Stimulated activated naive CD8-positive, alpha-beta T cell treated with anti-CD3 and anti-CD28 coated beads, Interleukin-15, Interleukin-2, amounts not matched to agents 100 ng/mL and 50 ng/mL, for 24 hours (primary cell): ENCODE measurements around the gene DPH1.
"Not testable (repeated sequence)": the region's sequence is repeated elsewhere in the genome, so short reads cannot be mapped to it uniquely, and the experiment has no call there.

Experiments
- H3K27ac Mint-ChIP-seq: one replicate; pipeline ENCODE4 v1.8.0; 2021; ENCODE audit warnings: mild to moderate bottlenecking, mixed read lengths
- H3K27me3 Mint-ChIP-seq: one replicate; pipeline ENCODE4 v1.8.0; 2021; ENCODE audit warnings: mixed read lengths
- H3K36me3 Mint-ChIP-seq: one replicate; pipeline ENCODE4 v1.8.0; 2021; ENCODE audit warnings: low read depth, mixed read lengths
- H3K4me1 Mint-ChIP-seq: one replicate; pipeline ENCODE4 v1.8.0; 2021; ENCODE audit warnings: low read depth, mixed read lengths
- H3K4me3 Mint-ChIP-seq: one replicate; pipeline ENCODE4 v1.8.0; 2021; ENCODE audit warnings: mild to moderate bottlenecking, mixed read lengths
- H3K9me3 Mint-ChIP-seq: one replicate; pipeline ENCODE4 v1.8.0; 2021; ENCODE audit warnings: mixed read lengths

The DPH1 gene

DNA sequence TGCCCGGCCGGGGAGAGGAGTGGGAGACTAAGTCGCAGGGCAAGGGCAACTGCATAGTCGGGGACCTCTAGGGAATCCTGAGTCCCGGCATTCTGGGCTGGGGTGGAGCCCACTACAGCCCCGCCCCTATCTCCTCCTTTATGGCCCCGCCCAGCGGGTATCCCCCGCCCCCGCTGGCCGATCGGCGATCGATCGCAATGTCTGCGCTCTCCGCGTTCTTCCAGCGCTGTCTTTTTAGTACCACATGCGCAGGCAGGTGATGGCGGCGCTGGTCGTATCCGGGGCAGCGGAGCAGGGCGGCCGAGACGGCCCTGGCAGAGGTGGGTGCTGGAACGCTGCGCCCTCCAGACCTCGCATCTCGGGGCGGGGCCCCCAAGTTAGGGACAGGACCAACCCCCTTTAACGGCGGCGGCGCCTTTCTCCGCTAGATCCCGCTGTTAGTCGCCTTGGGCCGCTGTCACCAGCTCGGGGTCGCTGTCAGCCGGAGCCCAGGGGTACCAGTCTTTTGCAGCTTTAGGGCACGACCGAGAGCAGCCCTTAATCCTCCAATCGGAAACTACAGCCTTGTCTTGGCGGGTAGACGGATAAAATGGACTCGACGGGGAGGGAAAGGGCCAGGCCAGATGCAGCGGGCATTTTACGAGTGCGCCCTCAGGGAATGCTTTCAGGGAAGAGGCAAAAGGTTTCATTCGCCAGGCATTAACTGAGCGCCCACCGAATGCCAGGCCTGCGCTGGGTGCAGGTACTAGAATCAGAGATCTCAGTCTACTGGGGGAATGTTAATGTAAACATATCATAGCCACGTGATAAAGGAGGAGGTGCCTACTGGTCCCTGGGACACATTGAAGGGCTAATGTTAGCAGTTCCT is at the start of gene DPH1:
Gene DPH1, plus strand, starts transcription at position 243 of the 868 bp plus-strand sequence. Its CDS starts 17 bp downstream, at position 260.
- Mint-ChIP-seq H3K27me3 (peaks cover 27% of the 10 kb centered on the region), H3K4me1 (peaks cover 34% of the 10 kb centered on the region), H3K9me3 (no peaks in the 10 kb centered on the region), H3K36me3 (no peaks in the 10 kb centered on the region), H3K4me3 (peak within 1 kb of the TSS; percentile 94), H3K27ac (peak within 1 kb of the TSS; percentile 74)

DNA sequence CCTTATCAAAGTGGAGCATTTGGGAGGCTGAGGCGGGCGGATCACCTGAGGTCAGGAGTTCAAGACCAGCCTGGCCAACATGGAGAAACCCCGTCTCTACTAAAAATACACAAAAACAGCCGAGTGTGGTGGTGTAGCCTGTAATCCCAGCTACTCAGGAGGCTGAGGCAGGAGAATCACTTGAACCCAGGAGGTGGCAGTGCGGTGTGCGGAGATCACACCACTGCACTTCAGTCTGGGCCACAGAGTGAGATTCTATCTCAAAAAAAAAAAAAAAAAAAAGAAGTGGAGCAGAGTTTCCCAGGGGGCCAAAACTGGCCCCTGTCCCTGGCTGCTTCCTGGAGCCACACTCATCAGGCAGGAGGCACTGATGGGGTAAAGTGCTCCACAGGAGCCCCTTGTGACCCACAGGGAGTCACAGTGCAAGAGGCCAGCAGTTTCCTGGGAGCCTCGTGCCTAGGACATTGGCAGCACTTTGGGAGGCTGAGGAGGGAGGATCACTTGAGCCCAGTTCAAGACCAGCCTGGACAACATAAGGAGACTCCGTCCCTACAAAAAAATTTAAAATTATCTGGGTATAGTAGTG is 49.2 kb upstream of the DPH1 start:
- H3K9me3 Mint-ChIP-seq, result no peaks in the 10 kb centered on the region
- peaks cover 10% of the 10 kb centered on the region for H3K27me3 Mint-ChIP-seq
- peaks cover 13% of the 10 kb centered on the region for H3K4me1 Mint-ChIP-seq
- H3K4me3 Mint-ChIP-seq, result no peak overlapping the region
- no peak overlapping the region for H3K27ac Mint-ChIP-seq
- H3K36me3 Mint-ChIP-seq, result no peaks in the 10 kb centered on the region

DNA sequence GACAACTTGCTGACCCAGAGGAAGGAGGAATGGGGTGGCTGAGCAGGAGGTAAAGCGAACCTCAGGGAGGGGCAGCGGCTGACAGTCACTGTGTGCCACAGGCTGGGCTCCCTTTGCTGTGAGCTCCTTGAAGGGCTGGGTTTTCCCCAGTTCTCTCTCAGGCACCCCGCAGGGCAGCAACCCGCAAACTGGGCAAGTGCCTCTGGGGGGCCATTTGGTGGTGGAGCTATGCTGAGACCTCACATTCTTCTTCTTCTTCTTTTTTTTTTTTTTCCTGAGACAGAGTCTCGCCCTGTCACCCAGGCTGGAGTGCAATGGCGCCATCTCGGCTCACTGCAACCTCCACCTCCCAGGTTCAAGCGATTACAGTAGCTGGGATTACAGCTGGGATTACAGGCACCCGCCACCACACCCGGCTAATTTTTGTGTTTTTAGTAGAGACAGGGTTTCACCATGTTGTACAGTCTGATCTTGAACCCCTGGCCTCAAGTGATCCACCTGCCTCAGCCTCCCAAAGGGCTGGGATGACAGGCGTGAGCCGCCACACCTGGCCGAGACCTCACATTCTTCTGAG is 47.1 kb upstream of the DPH1 start:
- not testable (repeated sequence) for H3K27ac Mint-ChIP-seq, H3K36me3 Mint-ChIP-seq, H3K4me1 Mint-ChIP-seq, H3K9me3 Mint-ChIP-seq, H3K4me3 Mint-ChIP-seq, H3K27me3 Mint-ChIP-seq

DNA sequence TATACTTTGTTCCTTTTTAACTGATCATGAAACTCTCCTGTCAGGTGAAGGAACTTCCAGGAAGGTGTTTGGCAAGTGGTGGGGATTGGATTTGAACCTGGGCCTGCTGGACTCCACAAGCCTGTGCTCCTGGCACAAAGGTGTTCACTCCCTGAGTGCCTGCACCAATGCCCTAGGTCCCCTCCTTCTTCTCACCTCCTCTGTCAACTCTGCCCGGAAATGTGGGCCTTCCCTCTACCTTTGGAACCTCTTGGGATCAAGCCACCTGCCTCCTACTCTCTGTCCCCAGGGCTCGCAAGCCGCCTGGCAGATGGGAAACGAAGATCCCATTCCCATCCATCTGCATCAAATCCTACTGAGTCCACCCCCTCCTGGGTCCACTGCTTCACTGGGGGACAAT is 44.9 kb upstream of the DPH1 start:
- Mint-ChIP-seq H3K27me3 (no peaks in the 10 kb centered on the region), H3K4me1 (no peaks in the 10 kb centered on the region), H3K36me3 (no peaks in the 10 kb centered on the region), H3K27ac (no peak overlapping the region), H3K4me3 (no peak overlapping the region), H3K9me3 (no peaks in the 10 kb centered on the region)

DNA sequence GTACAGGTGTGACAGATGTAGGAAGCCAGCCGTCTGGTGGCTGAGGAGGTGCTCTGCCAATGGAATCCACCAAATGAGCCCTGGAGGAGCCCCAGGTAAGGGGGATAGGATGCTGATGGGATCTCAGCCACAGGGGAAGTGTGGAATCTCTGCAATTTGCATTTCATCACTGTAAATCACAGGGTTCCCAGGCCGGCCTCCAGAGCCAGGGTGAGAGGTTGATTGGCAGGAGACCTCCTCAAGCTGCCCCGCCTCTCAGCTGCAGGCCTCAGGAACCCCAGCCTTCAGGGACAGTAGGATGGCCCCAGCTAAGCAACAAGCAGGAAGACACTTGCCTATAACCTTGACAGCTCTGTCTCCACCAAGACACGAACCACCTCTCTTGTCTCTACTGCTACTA is 44.3 kb upstream of the DPH1 start:
- Mint-ChIP-seq H3K27me3 (no peaks in the 10 kb centered on the region), H3K36me3 (no peaks in the 10 kb centered on the region), H3K27ac (no peak overlapping the region), H3K9me3 (no peaks in the 10 kb centered on the region), H3K4me3 (no peak overlapping the region), H3K4me1 (no peaks in the 10 kb centered on the region)

DNA sequence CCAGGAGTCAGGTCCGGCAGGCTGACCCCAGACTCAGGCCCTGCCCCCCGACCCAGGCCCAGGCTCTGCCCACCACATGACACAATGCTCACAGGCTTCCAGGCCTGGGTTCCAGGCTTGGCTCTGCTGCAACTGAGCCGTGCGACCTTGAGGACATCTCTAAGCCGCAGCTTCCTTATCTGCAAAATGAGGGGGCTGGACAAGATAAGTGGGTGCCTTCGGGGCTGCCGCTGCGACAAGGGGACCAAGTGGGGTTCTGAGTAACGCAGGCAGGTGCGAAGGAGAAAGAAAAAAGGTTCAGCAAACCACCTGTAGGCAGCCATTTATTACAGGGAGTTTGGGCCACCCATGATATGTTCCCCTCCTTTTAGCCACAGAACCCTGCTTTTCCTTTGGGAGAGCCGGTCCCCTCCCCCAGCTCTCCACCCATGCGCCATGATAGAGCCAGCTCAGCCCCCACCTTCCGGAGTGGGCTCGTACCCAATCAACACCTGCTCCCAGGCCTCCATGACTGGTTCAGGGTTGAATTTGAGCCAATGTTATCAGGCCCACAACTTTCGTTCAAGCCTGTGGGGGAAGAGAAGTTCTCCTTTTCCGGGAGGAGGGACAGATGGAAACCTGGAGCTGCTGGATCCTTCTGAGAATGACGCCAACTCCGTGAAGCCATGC is 43.0 kb upstream of the DPH1 start:
- no peaks in the 10 kb centered on the region for H3K36me3 Mint-ChIP-seq
- no peaks in the 10 kb centered on the region for H3K4me1 Mint-ChIP-seq
- no peaks in the 10 kb centered on the region for H3K27me3 Mint-ChIP-seq
- H3K27ac Mint-ChIP-seq, result no peak overlapping the region
- H3K9me3 Mint-ChIP-seq, result no peaks in the 10 kb centered on the region
- no peak overlapping the region for H3K4me3 Mint-ChIP-seq

DNA sequence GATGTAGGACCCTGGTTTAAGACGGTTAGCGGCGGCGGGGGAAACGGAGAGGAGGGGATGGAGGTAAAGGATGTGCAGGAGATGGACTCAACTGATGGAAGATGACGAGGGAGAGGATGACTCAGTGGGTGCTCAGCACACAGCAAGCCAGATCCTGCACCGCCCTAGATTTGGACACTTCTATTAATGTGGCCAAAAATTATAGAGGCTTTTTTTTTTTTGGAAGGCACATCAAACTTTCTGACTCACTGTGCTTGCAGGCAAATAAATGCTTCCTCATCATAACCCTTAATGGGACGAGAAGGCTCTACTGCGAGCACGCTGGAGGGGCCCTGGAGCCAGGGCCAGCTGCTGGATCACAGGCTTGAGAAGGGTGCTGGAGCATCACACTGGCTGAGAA is 40.8 kb upstream of the DPH1 start:
- H3K4me3 Mint-ChIP-seq, result no peak overlapping the region
- H3K36me3 Mint-ChIP-seq, result no peaks in the 10 kb centered on the region
- H3K4me1 Mint-ChIP-seq, result no peaks in the 10 kb centered on the region
- H3K27ac Mint-ChIP-seq, result no peak overlapping the region
- no peaks in the 10 kb centered on the region for H3K9me3 Mint-ChIP-seq
- H3K27me3 Mint-ChIP-seq, result no peaks in the 10 kb centered on the region

DNA sequence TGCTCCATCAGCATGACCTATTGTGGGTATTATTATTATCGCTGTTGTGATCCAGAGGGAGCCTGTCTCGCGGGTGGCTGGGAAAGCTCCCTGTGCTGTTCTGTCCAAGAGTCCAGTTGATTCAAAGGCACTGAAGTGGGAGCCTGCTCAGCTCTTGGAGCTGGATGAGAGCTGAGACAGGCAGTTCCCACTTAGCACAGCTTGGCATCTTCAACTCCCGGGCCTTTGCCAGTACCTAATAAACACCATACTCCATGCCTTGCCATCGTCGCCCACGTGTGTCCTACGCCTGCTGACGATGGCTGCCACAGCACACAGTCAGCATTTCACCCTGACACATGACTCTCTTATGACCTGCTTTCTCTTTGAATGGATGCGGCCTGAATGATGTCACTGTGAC is 37.4 kb upstream of the DPH1 start:
- Mint-ChIP-seq H3K27me3 (peaks cover 10% of the 10 kb centered on the region), H3K36me3 (no peaks in the 10 kb centered on the region), H3K27ac (no peak overlapping the region), H3K4me1 (no peaks in the 10 kb centered on the region), H3K9me3 (no peaks in the 10 kb centered on the region), H3K4me3 (no peak overlapping the region)

DNA sequence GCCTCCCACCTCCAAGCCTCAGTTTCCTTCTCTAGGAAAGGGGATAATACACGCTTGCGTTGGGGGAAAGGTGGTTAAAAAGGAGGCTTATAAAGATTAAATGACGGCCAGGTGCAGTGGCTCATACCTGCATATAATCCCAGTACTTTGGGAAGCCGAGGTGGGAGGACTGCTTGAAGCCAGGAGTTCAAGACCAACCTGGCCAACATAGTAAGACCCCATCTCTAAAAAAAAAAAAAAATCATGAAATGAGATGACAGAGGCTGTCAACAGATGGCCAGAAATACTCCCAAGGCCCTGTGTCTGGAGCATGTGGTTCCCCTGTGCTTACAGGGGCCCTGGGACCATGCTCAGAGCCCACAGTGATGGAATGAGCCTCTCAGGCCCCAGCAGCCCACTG is 35.2 kb upstream of the DPH1 start:
- no peak overlapping the region for H3K27ac Mint-ChIP-seq
- H3K4me3 Mint-ChIP-seq, result no peak overlapping the region
- H3K36me3 Mint-ChIP-seq, result no peaks in the 10 kb centered on the region
- H3K4me1 Mint-ChIP-seq, result peaks cover 3% of the 10 kb centered on the region
- H3K9me3 Mint-ChIP-seq, result no peaks in the 10 kb centered on the region
- H3K27me3 Mint-ChIP-seq, result peaks cover 20% of the 10 kb centered on the region

DNA sequence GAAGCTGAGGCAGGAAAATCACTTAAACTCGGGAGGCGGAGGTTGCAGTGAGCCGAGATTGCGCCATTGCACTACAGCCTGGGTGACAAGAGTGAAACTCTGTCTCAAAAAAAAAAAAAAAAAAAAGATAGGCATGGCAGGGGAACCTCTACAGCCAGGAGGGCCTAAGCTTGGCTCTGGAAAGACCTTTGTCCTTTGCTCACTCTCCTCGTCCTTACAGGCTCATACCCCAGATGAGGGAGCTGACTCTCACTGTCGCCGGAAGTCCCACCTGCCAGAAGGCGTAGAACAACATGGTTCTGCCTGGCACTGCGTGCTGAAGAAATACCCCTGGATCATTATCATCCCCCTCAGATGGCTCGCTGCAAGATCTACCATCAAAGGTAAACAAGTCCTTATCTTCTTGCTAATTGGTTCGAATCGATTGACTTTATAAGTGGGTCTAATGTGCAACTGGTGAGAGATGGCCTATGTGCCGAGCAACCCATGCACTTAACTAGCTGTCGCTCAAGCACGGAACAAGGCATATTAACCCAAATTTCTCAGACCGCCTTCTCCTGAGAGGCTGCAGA is 34.5 kb upstream of the DPH1 start:
- no peaks in the 10 kb centered on the region for H3K36me3 Mint-ChIP-seq
- H3K9me3 Mint-ChIP-seq, result no peaks in the 10 kb centered on the region
- no peak overlapping the region for H3K27ac Mint-ChIP-seq
- H3K4me1 Mint-ChIP-seq, result peaks cover 3% of the 10 kb centered on the region
- H3K4me3 Mint-ChIP-seq, result no peak overlapping the region
- peaks cover 23% of the 10 kb centered on the region for H3K27me3 Mint-ChIP-seq

DNA sequence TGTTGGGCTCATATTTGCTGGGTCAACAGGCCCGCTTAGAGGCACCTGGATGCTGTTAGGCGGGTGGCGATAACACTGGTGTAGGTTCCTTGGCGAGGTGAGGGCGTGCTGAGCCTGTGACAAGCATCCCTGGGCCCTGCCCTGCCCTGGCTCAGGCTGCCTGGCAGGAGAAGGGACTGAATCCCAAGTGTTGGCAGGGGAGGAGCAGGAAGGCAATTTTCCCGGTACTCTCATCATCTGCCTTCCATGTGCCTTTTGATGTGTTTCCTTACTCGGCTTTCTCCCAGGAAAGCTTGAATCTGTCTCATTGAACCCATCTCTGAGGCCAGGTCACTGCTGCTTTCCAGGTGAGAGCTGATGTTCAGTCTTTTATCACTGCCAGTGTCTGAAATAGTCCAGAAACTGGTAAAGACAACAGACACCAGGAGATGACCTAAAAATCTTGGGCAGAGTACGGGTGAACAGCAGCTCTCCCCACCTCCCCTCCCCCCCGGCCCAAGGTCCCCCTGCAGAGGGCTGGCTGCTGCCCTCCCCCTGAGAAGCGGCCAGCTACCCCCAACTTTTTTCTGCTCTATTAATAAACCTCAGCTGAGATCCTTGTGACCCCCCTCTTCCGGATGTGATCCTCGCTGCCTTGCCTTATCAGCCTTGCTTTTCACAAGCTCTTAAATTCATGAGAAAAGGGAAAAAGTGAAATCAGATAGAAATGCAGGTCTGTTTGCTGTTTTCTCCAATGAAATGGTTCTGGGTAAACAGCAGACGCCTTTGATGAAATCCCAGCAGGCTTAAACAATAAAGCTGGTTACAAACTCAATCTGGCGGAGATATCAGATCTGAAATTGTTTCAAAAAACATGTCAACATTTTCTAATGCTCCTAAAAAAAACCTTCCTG is 33.8 kb upstream of the DPH1 start:
- no peaks in the 10 kb centered on the region for H3K36me3 Mint-ChIP-seq
- H3K27me3 Mint-ChIP-seq, result peaks cover 23% of the 10 kb centered on the region
- H3K4me3 Mint-ChIP-seq, result no peak overlapping the region
- H3K4me1 Mint-ChIP-seq, result peaks cover 3% of the 10 kb centered on the region
- H3K27ac Mint-ChIP-seq, result no peak overlapping the region
- H3K9me3 Mint-ChIP-seq, result no peaks in the 10 kb centered on the region

DNA sequence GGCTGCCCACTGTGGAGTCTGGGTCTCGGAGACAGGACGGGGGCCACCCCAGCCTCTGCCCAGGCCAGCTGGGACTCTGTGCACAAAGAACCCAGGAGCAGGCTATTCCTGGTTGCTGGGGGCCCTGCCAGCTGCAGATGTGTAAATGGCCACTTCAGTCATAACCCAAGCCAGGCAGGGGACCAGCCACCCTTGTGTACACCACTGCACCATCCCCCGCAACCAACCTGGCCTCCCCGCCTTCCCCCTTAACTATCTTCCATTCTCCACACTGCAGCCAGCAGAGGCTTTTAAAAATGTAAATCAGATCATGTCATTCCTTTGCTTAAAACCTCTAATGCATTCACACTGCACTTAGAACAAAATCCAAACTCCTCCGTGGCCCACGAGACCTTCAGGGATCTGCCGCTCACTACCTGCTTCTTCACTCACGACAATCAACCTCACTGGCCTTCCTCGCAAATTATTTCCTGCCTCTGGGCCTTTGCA is 33.1 kb upstream of the DPH1 start:
- H3K36me3 Mint-ChIP-seq, result no peaks in the 10 kb centered on the region
- no peak overlapping the region for H3K4me3 Mint-ChIP-seq
- H3K27me3 Mint-ChIP-seq, result peaks cover 23% of the 10 kb centered on the region
- peaks cover 3% of the 10 kb centered on the region for H3K4me1 Mint-ChIP-seq
- H3K27ac Mint-ChIP-seq, result no peak overlapping the region
- H3K9me3 Mint-ChIP-seq, result no peaks in the 10 kb centered on the region

DNA sequence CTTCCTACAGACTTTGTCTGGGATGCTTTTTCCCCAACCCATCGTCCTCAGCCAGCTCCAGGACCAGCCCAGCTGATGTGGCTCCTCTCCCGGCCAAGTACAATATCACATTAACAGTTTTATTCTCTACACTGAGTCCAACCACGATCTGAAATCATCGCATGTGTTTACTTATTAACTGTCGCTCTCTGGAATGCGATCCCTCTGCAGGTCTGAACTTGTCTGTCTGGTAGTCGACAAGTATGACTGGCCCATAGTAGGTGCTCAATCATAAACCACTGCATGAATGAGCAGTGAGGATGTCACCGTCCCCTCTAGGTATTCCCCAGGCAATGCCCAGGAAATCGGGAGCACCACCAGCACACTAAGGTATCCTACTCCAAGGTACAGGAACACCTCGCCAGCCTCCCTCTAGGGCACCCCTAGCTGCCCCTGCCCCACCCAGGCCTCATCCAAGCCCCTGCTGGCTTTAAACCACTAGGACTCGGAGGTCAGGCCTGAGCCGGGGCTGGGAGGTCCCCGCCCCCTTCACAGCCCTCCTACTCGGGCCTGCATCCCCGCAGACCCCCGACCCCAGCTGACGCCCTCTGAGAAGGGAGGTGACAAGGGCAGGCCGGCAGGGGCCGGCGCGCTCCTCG is 32.5 kb upstream of the DPH1 start:
- peaks cover 23% of the 10 kb centered on the region for H3K27me3 Mint-ChIP-seq

More for the DNA sequence above, 32.5 kb upstream of the DPH1 start:
- Mint-ChIP-seq H3K27ac (no peak overlapping the region), H3K4me1 (peaks cover 3% of the 10 kb centered on the region), H3K4me3 (no peak overlapping the region), H3K9me3 (no peaks in the 10 kb centered on the region), H3K36me3 (no peaks in the 10 kb centered on the region)
